Left renal cortex interstitium (tissue), 4 donors: Measurements from ENCODE around the gene KIF16B. TPM values are rescaled to one million over a fixed set of nuclear protein-coding genes. Genes with fewer than 3 reads are reported as not detected.

Source experiments
- DNase-seq, 4 donors: peaks; one replicate each; pipeline ENCODE4 v3.0.0-alpha.2; 2013; ENCODE audit warnings: low read depth in 4 of 4, low spot score in 2 of 4, missing footprints in 1 of 4
- polyA plus RNA-seq, 4 donors: library from polyadenylated mRNA; unstranded; fragments of 120-200 nt; gene quantifications; one replicate each; pipeline ENCODE4 v1.2.1, GENCODE V29; 2013; ENCODE audit not compliant: insufficient read length in 4 of 4

Gene KIF16B
- polyA plus RNA-seq, 4 donors = 16.8 to 26.0 (median 23.4) TPM

DNA sequence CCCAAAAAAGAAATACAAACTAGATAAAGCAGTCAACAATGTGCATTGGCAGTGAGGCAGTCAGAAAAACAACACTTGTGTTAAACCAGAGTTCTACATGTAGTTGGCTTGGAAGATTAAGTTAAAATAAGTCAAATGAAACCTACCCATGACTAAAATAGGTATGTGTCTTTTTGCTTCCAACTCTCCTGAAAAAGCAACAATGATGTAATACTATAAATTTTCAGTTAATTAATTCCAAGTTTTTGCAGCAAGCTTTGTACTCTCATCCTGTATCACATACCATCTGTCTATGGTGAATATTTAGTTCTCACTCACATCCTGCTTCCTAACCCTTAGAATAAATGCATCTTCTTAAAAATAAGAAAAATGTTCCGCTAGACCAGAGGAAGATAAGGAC, 261.5 kb downstream of the KIF16B start:
- DNase-seq = no peak

DNA sequence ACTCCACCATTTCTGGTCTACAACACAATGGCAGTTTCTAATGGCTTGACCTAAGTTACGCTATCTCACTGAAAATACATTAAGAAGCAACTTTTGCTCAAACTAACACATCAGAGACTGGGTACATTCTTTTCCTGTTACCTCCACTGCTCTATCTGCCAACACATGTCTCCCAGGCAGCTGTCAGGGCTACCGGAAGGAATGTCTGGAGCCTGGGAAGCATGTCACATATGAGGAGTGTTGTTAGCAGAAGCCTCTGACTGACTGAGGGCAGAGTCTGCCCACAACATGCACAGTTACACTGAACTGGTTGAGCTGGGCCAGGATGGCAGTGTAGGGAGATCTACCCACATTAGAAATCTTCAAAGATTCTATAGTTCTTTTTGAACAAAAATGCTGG, 264.5 kb downstream of the KIF16B start:
- no peak for DNase-seq

DNA sequence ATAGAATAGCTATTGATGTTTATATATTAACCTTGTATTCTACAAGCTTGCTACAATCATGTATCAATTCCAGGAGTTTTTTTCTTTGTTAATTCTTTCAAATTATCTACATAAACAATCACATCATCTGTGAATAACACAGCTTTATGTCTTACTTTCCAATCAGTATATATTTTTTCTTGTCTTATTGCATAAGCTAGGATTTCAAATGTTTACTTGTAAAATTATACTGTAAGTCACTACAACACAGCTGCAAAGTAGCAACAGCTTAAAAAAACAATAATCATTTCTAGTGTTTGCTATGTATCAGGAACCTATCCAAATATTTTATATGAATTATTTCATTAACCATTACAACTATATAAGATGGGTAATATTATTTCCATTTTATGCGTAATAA, 270.4 kb downstream of the KIF16B start:
- DNase-seq = no peak

GRCh38 chr20:16301986-16302385, 271.3 kb downstream of the KIF16B start:
- DNase-seq = no peak

- no peak for DNase-seq
Observed at GRCh38 chr20:16299897-16300296, 273.4 kb downstream of the KIF16B start.

GRCh38 chr20:16296931-16297330, 276.3 kb downstream of the KIF16B start:
- no peak for DNase-seq

DNA sequence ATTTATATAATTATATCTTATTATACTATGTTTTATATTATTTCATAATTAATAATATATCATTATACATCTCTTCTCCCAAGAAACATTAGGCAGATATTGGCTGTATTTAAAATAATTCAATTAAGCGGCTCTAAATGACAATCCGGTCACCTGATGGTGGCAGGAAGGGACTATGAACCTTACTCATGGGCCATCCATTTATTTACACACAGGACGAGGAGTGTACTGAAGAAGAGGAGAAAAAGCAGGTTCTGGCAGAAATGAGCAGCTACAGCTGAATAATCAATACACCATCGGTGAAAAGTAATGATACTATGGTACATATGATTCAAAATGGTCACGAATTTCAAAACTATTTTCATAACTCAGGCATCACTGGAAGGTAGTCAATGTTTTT, 277.7 kb downstream of the KIF16B start:
- no peak for DNase-seq

- no peak for DNase-seq
Observed at GRCh38 chr20:16293590-16293989, 279.7 kb downstream of the KIF16B start.

GRCh38 chr20:16292226-16292880, 280.9 kb downstream of the KIF16B start:
- no peak for DNase-seq

- no peak for DNase-seq
Observed at GRCh38 chr20:16290358-16290757, 282.9 kb downstream of the KIF16B start.

- DNase-seq = no peak
Observed at GRCh38 chr20:16287776-16288175, 285.5 kb downstream of the KIF16B start.

- no peak for DNase-seq
Observed at GRCh38 chr20:16286601-16287000, 286.6 kb downstream of the KIF16B start.

DNA sequence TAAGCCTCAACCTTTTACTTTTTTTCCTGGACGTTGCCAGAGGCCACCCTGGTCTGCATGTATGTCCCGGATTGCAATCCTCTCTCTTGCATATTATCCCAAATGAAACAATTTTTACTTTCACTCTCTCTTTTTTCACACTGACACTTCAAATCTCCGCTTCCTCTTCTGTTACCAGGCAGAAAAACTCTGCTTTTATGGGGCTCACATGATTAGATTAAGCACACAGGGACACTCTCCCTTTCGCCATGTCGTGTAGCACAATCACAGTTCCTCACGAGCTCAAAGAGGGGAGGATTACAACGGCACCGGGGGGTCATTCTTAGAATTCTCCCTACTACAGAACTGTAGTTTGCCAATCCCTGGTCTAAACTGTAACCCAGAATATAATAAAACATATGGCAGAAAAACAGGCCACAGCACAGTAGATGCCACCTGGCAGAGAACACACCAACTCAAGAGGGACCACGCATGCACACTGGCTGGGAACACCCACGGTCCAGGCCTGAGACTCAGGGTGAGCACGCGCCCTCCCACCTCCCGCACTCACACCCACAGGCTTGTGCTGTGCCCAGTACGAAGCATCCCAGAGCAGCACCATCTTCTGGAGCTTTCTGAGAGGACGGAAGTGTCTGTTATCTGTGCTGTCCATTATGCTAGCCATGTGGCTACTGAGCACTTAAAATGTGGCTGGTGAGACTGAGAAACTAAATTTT, 288.7 kb downstream of the KIF16B start:
- no peak for DNase-seq

DNA sequence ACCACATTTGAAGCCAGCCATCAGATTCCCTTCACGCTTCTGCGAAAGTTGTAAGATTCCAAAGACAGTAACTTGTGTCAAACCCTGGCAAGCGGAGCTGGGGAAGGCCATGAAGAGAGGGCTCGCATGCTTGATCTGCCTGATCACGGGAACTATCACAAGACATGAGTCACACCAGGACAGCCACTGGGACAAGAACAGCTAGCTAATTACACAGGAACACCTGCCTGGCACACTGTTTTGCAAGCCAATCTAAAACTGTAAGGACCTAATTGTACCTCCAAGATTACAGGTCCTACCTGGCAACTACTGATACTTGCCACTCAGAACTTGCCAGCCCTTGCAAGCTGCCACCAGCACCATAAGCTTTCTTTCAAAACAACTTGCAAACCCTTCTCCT, 289.3 kb downstream of the KIF16B start:
- DNase-seq = no peak

DNA sequence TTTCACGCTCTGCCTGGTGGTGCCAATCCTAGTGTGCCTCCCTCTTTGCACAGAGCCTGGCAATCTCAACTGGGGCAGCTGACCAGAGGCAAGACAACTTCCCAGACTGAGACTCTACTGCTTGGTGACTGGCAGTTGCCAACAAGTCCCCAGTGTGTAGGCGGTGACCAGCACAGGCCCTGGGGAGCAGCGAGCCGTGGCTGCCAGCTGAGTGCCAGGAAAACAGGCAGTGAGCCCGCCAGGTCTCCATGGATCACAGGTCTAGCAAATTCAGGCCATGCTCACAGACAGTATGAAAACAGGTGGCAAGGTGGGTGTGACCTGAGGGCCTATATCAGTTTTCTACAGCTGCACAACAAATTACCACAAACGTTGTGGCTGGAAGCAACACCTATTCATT, 289.9 kb downstream of the KIF16B start:
- no peak for DNase-seq

DNA sequence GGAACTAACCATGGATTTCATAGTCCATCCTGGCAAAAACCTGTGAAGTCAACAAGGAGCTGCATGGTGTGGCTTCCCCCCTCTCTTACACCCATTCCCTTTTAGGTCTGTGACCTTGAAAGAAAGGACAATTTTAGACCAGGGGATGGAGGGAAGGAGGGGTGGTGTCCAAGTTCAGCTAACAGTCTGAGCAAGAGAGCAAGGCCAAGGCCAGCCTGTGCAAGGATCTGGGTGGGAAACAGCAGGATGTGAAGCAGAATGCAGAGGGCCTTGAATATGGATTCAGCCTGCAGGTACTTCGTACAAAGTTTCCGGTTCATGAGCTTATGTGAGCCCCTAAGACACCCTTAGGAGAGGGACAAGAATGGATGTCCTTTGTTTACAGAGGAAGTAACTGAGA, 293.0 kb downstream of the KIF16B start:
- no peak for DNase-seq

DNA sequence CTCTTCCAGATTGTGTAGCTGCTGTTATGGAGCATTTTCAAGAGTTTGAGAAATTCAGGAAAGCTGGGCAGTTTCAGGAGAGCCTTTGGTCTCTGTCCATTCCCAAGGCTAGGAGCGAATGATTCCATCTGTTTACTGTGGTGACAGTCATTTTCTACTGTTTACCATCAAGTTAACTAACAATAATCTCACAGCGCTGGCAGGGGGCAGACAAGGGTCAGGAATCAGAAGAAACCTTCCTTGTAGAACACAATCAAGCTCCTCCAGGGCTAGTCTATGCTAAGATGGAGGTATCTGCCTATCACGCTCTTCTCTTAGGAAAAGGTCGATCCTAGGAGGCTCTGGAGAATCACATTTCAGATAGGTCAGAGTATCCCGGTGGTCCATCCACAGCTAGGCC, 293.9 kb downstream of the KIF16B start:
- DNase-seq = no peak

DNA sequence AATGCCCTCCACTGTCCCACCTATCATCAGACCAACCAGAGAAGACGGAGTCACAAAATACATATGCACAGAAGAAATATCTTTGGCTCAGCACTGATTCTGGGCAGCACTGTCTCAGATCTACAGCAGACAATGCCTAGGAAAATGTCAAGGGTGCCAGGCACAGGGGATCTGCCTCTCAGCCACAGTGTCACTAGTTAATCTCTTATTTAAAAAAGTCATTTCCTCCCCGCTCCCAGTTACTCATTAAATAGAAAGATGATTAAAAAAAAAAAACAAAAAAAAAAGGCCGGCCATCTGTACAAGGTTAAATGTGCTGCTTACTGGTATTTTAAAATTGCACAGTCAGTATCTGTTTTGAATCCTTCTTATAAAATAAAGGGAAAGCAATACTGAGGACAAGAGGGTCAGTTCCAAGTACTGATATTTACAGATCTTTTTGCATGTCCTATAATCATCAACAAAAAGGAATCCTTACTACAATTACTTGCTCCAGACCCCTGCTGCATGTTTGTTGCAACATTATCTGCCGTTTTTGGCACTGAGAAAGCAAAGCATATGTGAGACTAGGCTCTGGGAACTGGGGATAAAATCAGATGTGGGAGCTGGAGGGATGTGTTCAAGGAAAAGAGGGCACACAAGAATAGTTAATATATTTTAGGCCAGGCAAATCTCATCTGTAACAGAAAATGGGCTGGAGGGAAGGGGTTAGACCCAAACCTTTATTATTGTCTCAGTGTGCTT, 299.3 kb downstream of the KIF16B start:
- DNase-seq = no peak

DNA sequence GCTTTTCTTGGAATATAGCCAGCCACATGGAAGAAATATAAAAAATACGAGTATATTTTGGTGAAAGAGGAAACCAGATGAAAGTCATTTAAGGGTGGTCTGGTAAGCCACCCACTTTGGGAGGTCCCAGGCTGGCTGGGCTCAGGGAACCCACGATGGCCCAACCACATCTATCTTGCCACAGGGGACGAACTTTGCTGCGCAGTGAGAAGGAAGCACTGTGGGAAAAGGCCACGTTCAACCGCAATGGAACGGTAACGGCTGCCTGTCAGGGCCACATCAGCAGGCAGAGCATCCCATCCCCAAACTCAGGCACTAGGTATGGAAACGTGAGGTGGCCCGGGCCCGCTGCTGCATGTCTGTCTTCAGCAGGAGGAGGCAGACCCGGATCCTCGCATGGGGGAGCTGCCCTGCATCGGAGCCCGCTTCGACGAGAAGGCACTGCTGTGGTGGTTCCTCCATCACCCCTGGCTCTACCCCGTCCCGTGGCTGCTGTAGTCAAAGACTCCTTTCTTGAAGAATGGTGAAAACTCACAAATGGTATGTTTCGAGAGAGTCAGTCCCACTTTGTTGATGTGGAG, 300.4 kb downstream of the KIF16B start:
- no peak for DNase-seq

- no peak for DNase-seq
Observed at GRCh38 chr20:16271450-16271849, 301.8 kb downstream of the KIF16B start.

DNA sequence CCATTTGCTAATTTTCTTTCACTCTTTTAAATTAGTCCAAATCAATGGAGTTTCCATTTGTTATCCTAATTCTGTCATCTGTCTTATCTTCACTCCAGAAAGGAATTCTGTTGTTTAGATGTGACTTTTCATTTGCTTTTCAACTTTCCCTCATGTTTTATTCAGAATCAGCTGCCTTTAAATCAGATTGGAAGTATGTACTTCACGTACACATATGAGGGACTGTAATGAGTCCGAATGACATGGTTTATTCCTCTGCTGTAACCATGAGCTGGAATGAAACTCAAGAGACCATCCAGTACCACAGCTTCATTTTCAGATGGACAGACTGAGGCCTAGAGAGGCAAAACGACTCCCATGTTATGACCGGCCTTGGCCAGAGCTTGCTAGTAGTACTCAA, 302.3 kb downstream of the KIF16B start:
- no peak for DNase-seq
